Tongue (tissue), 2 donors: ENCODE measurements around the gene ELOVL3. TPM values are rescaled to one million over a fixed set of nuclear protein-coding genes. Genes with fewer than 3 reads are reported as not detected.
"Not testable (repeated sequence)": the region's sequence is repeated elsewhere in the genome, so short reads cannot be mapped to it uniquely, and the experiment has no call there.

Experiments
- DNase-seq: peaks from one replicate; pipeline ENCODE4 v3.0.0-alpha.2; 2015
- total RNA-seq: library from RNA; depleted of rRNA; stranded (reverse); fragments of >200 nt; gene quantifications from one replicate; pipeline ENCODE4 v1.2.3, GENCODE V29; 2014

The ELOVL3 gene
- total RNA-seq, result not detected

- peak; percentile 98 for DNase-seq
Measured at GRCh38 chr10:102225646-102226541, at the start of gene ELOVL3. Gene ELOVL3 (plus strand): TSS chr10:102226299. CDS start chr10:102226549, 250 bp downstream.

GRCh38 chr10:102184606-102185005 lies 41.5 kb upstream of the ELOVL3 start:
- no peak for DNase-seq

GRCh38 chr10:102185272-102185671 lies 40.8 kb upstream of the ELOVL3 start:
- no peak for DNase-seq

DNA sequence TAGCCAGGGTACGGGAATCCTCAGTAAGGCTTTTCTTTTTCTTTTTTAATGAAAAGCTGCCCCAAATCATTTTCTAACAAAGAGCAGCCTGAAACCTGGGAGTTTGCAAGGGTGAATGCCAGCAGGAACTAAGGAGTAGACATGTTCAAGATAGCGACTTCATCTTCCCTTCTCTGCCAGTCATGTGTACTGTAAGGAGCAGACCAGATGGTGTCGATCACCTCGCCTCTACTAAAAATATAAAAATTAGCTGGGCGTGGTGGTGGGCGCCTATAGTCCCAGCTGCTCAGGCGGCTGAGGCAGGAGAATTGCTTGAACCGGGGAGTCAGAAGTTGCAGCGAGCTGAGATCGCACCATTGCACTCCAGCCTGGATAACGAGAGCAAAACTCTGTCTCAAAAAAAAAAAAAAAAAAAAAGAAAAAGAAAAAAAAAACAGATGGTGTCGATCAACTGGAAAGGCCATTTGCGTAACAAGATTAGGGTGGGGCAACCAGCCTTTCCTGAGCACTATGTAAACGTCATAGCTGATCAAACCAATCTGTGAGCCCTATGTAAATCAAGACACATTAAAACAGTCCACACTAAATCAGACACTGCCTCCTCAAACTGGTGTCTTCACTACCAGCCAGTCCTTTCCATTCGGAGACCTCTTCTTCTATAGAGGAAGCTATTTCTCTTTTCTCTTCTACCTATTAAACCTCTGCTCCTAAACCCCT lies 40.1 kb upstream of the ELOVL3 start:
- DNase-seq, result peak; percentile 28

GRCh38 chr10:102188298-102188940 lies 37.7 kb upstream of the ELOVL3 start:
- DNase-seq, result no peak

DNA sequence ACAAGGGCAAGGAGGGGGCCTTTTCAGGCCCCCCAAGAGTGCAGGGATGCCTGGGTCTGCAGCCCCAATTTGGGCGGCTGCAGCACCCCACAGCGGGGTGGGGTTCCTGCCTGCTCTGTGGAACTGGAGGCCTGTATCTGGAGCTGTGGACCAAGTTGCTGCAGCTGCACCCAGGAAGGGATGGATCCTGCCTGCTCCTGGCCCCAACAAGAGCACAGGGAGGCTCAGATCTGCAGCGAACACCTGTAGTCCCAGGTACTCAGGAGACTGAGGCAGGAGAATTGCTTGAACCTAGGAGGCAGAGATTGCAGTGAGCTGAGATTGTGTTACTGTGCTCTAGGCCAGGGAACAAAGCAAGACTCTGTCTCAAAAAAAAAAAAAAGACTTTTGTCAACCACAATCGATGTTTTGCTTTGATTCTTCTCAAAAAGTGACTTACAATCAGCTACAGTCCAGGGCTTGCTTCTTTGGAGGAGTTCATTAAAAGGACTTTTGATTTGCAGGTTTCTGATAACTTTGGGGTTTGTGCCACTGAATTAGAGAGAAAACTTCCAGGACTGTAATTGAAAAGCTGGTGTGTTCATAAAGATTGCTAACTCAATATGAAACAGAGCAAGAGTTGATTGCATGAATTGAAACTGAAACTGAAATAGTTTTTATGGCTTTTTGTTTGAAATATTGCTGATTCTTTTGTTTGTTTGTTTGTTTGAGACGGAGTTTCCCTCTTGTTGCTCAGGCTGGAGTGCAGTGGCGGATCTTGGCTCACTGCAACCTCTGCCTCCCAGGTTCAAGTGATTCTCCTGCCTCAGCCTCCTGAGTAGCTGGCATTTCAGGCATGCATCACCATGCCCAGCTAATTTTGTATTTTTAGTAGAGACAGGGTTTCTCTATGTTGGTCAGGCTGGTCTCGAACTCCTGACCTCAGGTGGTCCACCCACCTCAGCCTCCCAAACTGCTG lies 36.9 kb upstream of the ELOVL3 start:
- DNase-seq, result not testable (repeated sequence)

- DNase-seq, result no peak
Measured at GRCh38 chr10:102191956-102192355, 34.1 kb upstream of the ELOVL3 start.

- DNase-seq, result no peak
Measured at GRCh38 chr10:102195296-102195870, 30.7 kb upstream of the ELOVL3 start.

- no peak for DNase-seq
Measured at GRCh38 chr10:102196893-102197292, 29.2 kb upstream of the ELOVL3 start.

DNA sequence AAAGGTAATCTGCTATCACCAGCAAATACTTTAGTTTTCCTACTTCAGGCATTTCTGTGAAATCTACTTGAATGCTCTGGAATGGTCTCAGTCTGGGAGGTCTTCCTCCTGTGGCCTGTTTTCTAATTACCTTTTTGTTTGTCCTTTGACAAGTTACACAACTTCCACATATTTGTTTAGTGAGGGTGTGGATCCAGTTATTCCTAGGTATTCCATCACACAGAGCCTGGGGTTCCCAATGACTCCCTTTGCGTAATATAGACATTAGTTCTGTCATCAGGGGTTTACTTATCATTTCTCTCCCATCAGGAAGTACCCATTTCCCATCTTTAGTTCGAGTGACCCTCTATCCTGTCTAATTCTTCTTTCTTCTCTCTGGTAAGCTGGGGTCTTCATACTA lies 28.1 kb upstream of the ELOVL3 start:
- DNase-seq, result no peak

GRCh38 chr10:102200751-102201640 lies 25.1 kb upstream of the ELOVL3 start:
- DNase-seq, result no peak

- DNase-seq, result no peak
Measured at GRCh38 chr10:102202386-102202785, 23.7 kb upstream of the ELOVL3 start.

DNA sequence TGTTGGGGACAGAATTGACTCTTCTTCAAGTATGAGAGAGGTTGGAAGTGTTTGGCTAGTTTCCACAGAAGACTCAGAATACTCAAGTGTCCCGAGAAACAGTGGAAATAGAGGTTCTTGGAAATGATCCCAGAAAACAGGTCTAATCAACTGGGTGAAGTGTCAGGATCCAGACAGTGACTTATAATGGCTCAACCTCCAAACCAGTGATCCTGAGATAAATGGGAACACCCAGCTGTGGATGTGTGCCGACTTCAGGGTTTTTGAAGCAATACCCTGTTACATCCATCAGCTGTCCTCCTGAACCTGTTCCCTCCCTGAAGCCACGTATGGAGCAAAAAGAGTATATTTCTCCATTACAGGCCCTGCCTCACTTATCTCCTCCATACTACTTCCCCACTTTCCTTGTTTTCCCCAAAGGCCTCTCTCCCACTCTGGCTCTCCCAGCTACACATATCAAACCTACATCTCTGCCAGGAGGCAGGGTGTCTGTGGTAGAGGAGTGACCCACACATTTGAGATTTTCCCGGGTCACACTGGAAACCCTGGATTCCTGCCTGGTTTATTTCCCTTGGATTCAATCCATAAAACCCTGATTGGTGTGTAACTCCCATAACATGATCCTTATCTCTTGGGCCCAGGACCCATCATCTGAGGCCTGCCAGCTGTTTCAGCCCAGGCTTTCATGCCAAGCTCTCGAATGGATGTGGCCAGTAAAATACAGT lies 17.6 kb upstream of the ELOVL3 start:
- DNase-seq, result peak; percentile 40

- DNase-seq, result no peak
Measured at GRCh38 chr10:102211615-102212299, 14.3 kb upstream of the ELOVL3 start.

GRCh38 chr10:102213599-102213998 lies 12.5 kb upstream of the ELOVL3 start:
- not testable (repeated sequence) for DNase-seq

DNA sequence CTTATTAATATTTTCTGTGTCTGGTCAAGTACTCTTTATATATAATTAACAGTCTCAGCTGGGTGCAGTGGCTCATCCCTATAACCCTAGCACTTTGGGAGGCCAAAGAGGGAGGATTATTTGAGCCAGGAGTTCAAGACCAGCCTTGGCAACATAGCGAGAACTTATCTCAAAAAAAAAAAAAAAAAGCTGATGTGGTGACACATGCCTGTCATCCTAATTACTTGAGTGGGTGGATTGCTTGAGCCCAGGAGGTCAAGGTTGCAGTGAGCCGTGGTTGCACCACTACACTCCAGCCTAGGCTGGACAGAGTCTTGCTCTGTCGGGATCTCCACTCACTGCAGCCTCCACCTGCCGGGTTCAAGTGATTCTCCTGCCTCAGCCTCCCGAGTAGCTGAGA lies 6.7 kb upstream of the ELOVL3 start:
- no peak for DNase-seq

DNA sequence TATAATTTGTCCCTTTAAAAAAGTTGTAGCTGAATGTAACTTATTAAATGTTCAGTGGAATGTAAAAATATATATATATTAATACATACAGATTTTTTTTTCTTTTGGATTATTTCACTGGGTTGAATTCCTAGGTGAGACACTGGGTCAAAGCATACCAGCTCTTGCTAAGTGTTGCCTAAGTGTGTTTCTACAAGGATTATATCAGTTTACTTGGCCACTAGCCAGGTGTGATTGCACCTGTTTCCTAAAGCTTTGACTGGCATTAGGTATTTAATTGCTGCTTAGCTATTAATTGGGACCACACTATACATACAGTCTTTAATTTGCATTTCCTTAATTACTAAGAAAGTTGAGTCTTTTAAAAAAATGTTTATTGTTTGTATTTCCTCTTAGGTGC lies 5.5 kb upstream of the ELOVL3 start:
- peak; percentile 11 for DNase-seq

- no peak for DNase-seq
Measured at GRCh38 chr10:102222797-102223196, 3.3 kb upstream of the ELOVL3 start.

DNA sequence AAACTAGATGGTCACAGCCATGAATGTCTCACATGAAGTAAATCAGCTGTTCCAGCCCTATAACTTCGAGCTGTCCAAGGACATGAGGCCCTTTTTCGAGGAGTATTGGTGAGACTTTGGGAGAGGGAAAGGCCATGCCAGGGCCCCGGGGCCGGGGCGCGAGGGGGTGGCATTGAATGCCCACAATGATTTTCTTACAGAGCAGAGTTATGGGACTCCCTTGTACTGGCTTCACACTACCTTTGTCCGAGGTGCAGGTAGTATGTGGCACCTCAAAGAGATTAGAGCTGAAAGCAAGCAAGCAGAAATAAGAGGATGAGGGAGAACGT lies 407 bp downstream of the ELOVL3 start:
- no peak for DNase-seq
